Endothelial cell of umbilical vein (primary cell): ENCODE measurements around the gene LEAP2. TPM values are rescaled to one million over a fixed set of nuclear protein-coding genes. Genes with fewer than 3 reads are reported as not detected.

ENCODE experiments used
- BruUV-seq: library from RNA; stranded (reverse); fragments of 400-500 nt; replicated peaks from 2 replicates; lab custom pipeline; 2021; lab: Mats Ljungman, UMichigan
- CTCF ChIA-PET: fragments of 300-600, 350-600 bp; sonication (Branson Sonifier 250); formaldehyde crosslinking; loops from one replicate; lab custom pipeline; 2021; ENCODE audit warnings: antibody characterized with exemption, inconsistent platforms; lab: Charles Lee
- POLR2A ChIA-PET: fragments of 300-600, 350-600 bp; sonication (Branson Sonifier 250); formaldehyde crosslinking; loops from one replicate; lab custom pipeline; 2021; ENCODE audit warnings: antibody characterized with exemption, inconsistent platforms; lab: Charles Lee
- DNase-seq: peaks from one replicate; pipeline ENCODE4 v3.0.0-alpha.2; 2011; ENCODE audit warnings: low read depth, low spot score
- FAIRE-seq: peaks from 2 replicates; lab custom pipeline; 2011; peaks lifted over from hg19 to GRCh38; lab: Jason Lieb, UNC
- H2AFZ ChIP-seq: 2 replicates; pipeline ENCODE4 v1.6.0; 2012; ENCODE audit warnings: low read depth, low read length, control low read depth, inconsistent platforms
- H3K27ac ChIP-seq: 2 replicates; pipeline ENCODE4 v1.5.1; 2011; ENCODE audit warnings: low read depth, mild to moderate bottlenecking, control low read depth, low read length, moderate library complexity; ENCODE audit not compliant: insufficient read depth
- H3K27me3 ChIP-seq, 2 experiments: 2 replicates each; pipeline versions ENCODE4 v1.6.0 to v1.6.1; 2011; ENCODE audit warnings: low read length in 2 of 2, mixed read lengths in 1 of 2; ENCODE audit not compliant: control insufficient read depth in 2 of 2, insufficient read depth in 2 of 2
- H3K36me3 ChIP-seq, 2 experiments: 2 replicates in 1 of 2; 3 replicates in 1 of 2; pipeline ENCODE4 v1.5.1; 2011; ENCODE audit warnings: low read length in 2 of 2, mild to moderate bottlenecking in 1 of 2, moderate library complexity in 1 of 2; ENCODE audit not compliant: control insufficient read depth in 2 of 2, insufficient read depth in 2 of 2; ENCODE audit errors: extremely low read depth in 1 of 2
- H3K4me1 ChIP-seq: 3 replicates; pipeline ENCODE4 v1.5.1; 2011; ENCODE audit warnings: mild to moderate bottlenecking, low read length; ENCODE audit not compliant: control insufficient read depth, insufficient read depth; ENCODE audit errors: extremely low read depth
- H3K4me2 ChIP-seq: 2 replicates; pipeline ENCODE4 v1.6.1; 2011; ENCODE audit warnings: low read length, control low read depth, mixed read lengths; ENCODE audit not compliant: insufficient read depth
- H3K4me3 ChIP-seq, 3 experiments: fragments of 200-600 bp in 1 of 3; sonication (generic), shearing (Covaris generic) in 1 of 3; replicated peaks in 1 of 3; 2 replicates each; pipeline ENCODE4 v1.5.1; 2011 to 2016; ENCODE audit warnings: control low read depth in 3 of 3, low read length in 3 of 3, mild to moderate bottlenecking in 2 of 3, inconsistent platforms in 1 of 3, low read depth in 1 of 3, moderate library complexity in 1 of 3; ENCODE audit not compliant: insufficient read depth in 1 of 3
- H3K79me2 ChIP-seq: 2 replicates; pipeline ENCODE4 v1.6.0; 2012; ENCODE audit warnings: low read length, inconsistent platforms; ENCODE audit not compliant: control insufficient read depth, insufficient read depth
- H3K9ac ChIP-seq: replicated peaks from 2 replicates; pipeline ENCODE3; 2011; ENCODE audit warnings: low read length, control low read depth; ENCODE audit not compliant: insufficient read depth; ENCODE audit errors: extremely low read depth
- H3K9me1 ChIP-seq: replicated peaks from 3 replicates; pipeline ENCODE4 v1.6.0; 2011; ENCODE audit warnings: mild to moderate bottlenecking, low read length; ENCODE audit not compliant: control insufficient read depth, insufficient read depth; ENCODE audit errors: extremely low read depth
- H3K9me3 ChIP-seq: replicated peaks from 2 replicates; pipeline ENCODE4 v1.5.1; 2012; ENCODE audit warnings: low read length, inconsistent platforms; ENCODE audit not compliant: control insufficient read depth, insufficient read depth
- H4K20me1 ChIP-seq: replicated peaks from 2 replicates; pipeline ENCODE3; 2011; ENCODE audit warnings: mild to moderate bottlenecking, low read length; ENCODE audit not compliant: control insufficient read depth, insufficient read depth; ENCODE audit errors: extremely low read depth
- EZH2 ChIP-seq: IDR thresholded peaks from 2 replicates; pipeline ENCODE4 v1.6.1; 2012; ENCODE audit warnings: borderline replicate concordance, low read depth, mild to moderate bottlenecking, moderate library complexity, low read length, inconsistent platforms; ENCODE audit not compliant: severe bottlenecking
- FOS ChIP-seq: IDR thresholded peaks from 2 replicates; pipeline ENCODE4 v1.6.1; 2011; ENCODE audit warnings: mild to moderate bottlenecking, low read length, moderate library complexity, borderline replicate concordance; ENCODE audit not compliant: insufficient read depth
- GATA2 ChIP-seq: IDR thresholded peaks from 2 replicates; pipeline ENCODE4 v1.7.0; 2011; ENCODE audit warnings: low read depth, mild to moderate bottlenecking, moderate library complexity, mixed read lengths, low read length; ENCODE audit not compliant: insufficient read length, insufficient read depth
- JUN ChIP-seq: IDR thresholded peaks from 2 replicates; pipeline ENCODE4 v1.6.1; 2011; ENCODE audit warnings: borderline replicate concordance, low read depth; ENCODE audit not compliant: insufficient read length, insufficient read depth
- MYC ChIP-seq: IDR thresholded peaks from one replicate; pipeline ENCODE4 v1.6.1; 2011; ENCODE audit warnings: mild to moderate bottlenecking, low read depth, low read length
- POLR2A ChIP-seq: IDR thresholded peaks from 2 replicates; pipeline ENCODE4 v1.6.1; 2012; ENCODE audit warnings: low read depth, mild to moderate bottlenecking, control low read depth, low read length
- POLR2AphosphoS5 ChIP-seq: IDR thresholded peaks from 2 replicates; pipeline ENCODE4 v1.6.1; 2012; ENCODE audit warnings: low read depth, mild to moderate bottlenecking, control low read depth, low read length, moderate library complexity; ENCODE audit not compliant: insufficient read depth
- dilution Hi-C: fragments of 300-500 bp; cut with MboI; formaldehyde crosslinking; loops from one replicate; pipeline ENCODE4 v1.15.0; 2019; ENCODE audit warnings: low sequenced_read_pairs; ENCODE audit not compliant: extremely low pct_ligation_motif_present
- intact Hi-C: fragments of 100-400 bp; cut with micrococcal nuclease; formaldehyde crosslinking; loops from one replicate; pipeline ENCODE4 v1.10.0; 2022
- polyA plus RNA-seq, 4 experiments: library from polyadenylated mRNA; depleted of rRNA in 3 of 4; stranded (reverse) in 3 of 4; unstranded in 1 of 4; fragments of >200 nt; gene quantifications; 2 replicates each; pipeline versions ENCODE4 v1.2.1 to v1.2.3, GENCODE V29; 2011 to 2012; ENCODE audit warnings: missing spikeins in 1 of 4
- total RNA-seq: library from RNA; stranded (reverse); gene quantifications from 2 replicates; pipeline ENCODE4 v1.2.3, GENCODE V29; 2021
- TF ChIP-seq, protein P1 (sequence below): IDR thresholded peaks from 2 replicates; pipeline ENCODE4 v1.6.1; 2011; ENCODE audit not compliant: insufficient read depth, insufficient read length
- TF ChIP-seq, protein P2 (sequence below), 2 donors: IDR thresholded peaks; 1 replicate in 1 of 2; 2 replicates in 1 of 2; pipeline ENCODE4 v1.5.1; 2011; ENCODE audit warnings: low read length in 2 of 2, mild to moderate bottlenecking in 2 of 2, moderate library complexity in 2 of 2, control low read depth in 1 of 2, inconsistent platforms in 1 of 2, low read depth in 1 of 2; ENCODE audit not compliant: insufficient read depth in 1 of 2; ENCODE audit errors: extremely low read depth in 1 of 2

LEAP2 gene
- total and polyA plus RNA-seq, 2 donors (not counting 3 experiments of a cell fraction or from before 2014, with no cell fraction given) = 0.37 to 0.40 TPM

DNA sequence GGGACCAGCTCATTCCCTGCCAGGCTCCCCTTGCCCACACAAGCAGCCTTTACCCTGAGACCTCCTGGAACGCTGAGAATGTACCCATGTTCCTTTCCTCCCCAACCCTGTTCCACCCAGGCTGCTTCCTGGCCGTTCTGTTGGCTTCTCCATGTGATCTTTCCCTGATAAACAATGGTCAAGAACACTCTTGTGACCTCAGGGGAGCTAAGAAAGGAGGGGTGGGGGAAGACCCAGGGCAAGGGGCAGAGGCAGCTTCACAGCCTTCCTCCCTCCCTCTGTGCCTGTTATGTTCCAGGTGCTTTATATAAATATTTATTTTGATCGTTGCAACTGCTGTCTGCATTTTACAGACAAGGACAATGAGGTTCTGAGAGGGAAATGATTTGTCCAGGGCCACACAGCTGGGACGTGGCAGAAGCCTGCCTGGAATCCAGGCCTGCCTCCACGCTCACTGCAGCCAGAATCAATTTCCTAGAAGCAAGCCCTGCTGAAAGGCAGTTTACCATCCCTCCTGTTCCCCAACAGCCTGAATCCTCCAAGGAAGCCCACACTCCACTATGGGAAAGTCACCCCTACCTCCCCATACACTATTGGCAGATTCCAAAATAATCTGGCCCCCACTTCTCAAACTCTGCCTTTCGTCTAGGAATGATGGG, 46.9 kb upstream of the LEAP2 start:
- DNase-seq (peak; percentile 51), FAIRE-seq (peak; percentile 70)
- dilution Hi-C loops (no loop called here), intact Hi-C loops (loop anchor here (10.0 kb wide), 1 partner anchor 532 kb away; the partner anchor contains the start of gene SLC22A4)
- Histone ChIP-seq H4K20me1 (no peaks in the 10 kb centered on the region), H3K36me3 (peaks cover 2 to 4% of the 10 kb centered on the region in 2 experiments), H3K4me3 (no peak overlapping the region), H3K4me2 (no peak overlapping the region), H3K9me3 (no peaks in the 10 kb centered on the region), H2AFZ (no peak overlapping the region), H3K9ac (no peak overlapping the region), H3K9me1 (no peaks in the 10 kb centered on the region), H3K27ac (no peak overlapping the region), H3K27me3 (no peaks in the 10 kb centered on the region), H3K4me1 (peaks cover 12% of the 10 kb centered on the region), H3K79me2 (no peaks in the 10 kb centered on the region)
- TF ChIP-seq, protein P1, sequence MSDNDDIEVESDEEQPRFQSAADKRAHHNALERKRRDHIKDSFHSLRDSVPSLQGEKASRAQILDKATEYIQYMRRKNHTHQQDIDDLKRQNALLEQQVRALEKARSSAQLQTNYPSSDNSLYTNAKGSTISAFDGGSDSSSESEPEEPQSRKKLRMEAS = no peak
- no peak for TF ChIP-seq POLR2A
- no peak for TF ChIP-seq EZH2
- TF ChIP-seq MYC = no peak
- no peak for TF ChIP-seq FOS
- TF ChIP-seq, protein P2, sequence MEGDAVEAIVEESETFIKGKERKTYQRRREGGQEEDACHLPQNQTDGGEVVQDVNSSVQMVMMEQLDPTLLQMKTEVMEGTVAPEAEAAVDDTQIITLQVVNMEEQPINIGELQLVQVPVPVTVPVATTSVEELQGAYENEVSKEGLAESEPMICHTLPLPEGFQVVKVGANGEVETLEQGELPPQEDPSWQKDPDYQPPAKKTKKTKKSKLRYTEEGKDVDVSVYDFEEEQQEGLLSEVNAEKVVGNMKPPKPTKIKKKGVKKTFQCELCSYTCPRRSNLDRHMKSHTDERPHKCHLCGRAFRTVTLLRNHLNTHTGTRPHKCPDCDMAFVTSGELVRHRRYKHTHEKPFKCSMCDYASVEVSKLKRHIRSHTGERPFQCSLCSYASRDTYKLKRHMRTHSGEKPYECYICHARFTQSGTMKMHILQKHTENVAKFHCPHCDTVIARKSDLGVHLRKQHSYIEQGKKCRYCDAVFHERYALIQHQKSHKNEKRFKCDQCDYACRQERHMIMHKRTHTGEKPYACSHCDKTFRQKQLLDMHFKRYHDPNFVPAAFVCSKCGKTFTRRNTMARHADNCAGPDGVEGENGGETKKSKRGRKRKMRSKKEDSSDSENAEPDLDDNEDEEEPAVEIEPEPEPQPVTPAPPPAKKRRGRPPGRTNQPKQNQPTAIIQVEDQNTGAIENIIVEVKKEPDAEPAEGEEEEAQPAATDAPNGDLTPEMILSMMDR (IDR thresholded peaks at IDR 0.05; ENCODE audit: extremely low read depth in 1 of 2, insufficient read depth in 1 of 2, low read depth in 1 of 2, low read length in 2 of 2) = no peak
- no peak for TF ChIP-seq POLR2AphosphoS5
- no peak for TF ChIP-seq JUN
- no peak for TF ChIP-seq GATA2
- ChIA-PET CTCF (interaction anchor here (0.8 to 9.9 kb wide), 4 partner anchors 28 to 72 kb away, joined by 4 to 122 read pairs (median 5); partner anchors contain the start of gene GDF9), POLR2A (no interaction called here)
- BruUV-seq = no TSS peak
